ENCODE results near the gene BDH1. TPM values are rescaled to one million over a fixed set of nuclear protein-coding genes. Genes with fewer than 3 reads are reported as not detected.

Gene BDH1
- polyA plus RNA-seq, 1 experiment, result 6.1 TPM

GRCh38 chr3:197510642-197511018, 45.1 kb downstream of the BDH1 start:
- H3K9me3 ChIP-seq (ENCODE audit: control insufficient read depth, insufficient read depth, low read length), result peaks cover 6% of the 10 kb centered on the region; the same call in 1 of the 2 replicates
- POLR2A ChIA-PET, result no interaction called here
- CTCF ChIA-PET, result interaction anchor here (1.0 to 6.6 kb wide), 6 partner anchors 10 to 286 kb away, joined by 3 to 74 read pairs (median 4); no protein-coding TSS in a partner anchor
- no peak overlapping the region for H3K27ac ChIP-seq (ENCODE audit: low read depth, low read length)
- TF ChIP-seq, protein P1, sequence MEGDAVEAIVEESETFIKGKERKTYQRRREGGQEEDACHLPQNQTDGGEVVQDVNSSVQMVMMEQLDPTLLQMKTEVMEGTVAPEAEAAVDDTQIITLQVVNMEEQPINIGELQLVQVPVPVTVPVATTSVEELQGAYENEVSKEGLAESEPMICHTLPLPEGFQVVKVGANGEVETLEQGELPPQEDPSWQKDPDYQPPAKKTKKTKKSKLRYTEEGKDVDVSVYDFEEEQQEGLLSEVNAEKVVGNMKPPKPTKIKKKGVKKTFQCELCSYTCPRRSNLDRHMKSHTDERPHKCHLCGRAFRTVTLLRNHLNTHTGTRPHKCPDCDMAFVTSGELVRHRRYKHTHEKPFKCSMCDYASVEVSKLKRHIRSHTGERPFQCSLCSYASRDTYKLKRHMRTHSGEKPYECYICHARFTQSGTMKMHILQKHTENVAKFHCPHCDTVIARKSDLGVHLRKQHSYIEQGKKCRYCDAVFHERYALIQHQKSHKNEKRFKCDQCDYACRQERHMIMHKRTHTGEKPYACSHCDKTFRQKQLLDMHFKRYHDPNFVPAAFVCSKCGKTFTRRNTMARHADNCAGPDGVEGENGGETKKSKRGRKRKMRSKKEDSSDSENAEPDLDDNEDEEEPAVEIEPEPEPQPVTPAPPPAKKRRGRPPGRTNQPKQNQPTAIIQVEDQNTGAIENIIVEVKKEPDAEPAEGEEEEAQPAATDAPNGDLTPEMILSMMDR (IDR thresholded peaks at IDR 0.05; ENCODE audit: low read depth, low read length), result no peak
- no peak overlapping the region for H3K4me3 ChIP-seq (ENCODE audit: low read depth, low read length)
- no peak for DNase-seq (ENCODE audit: low read depth, low spot score)
- H3K27me3 ChIP-seq (ENCODE audit: control insufficient read depth, insufficient read depth, low read length), result peaks cover 5% of the 10 kb centered on the region

DNA sequence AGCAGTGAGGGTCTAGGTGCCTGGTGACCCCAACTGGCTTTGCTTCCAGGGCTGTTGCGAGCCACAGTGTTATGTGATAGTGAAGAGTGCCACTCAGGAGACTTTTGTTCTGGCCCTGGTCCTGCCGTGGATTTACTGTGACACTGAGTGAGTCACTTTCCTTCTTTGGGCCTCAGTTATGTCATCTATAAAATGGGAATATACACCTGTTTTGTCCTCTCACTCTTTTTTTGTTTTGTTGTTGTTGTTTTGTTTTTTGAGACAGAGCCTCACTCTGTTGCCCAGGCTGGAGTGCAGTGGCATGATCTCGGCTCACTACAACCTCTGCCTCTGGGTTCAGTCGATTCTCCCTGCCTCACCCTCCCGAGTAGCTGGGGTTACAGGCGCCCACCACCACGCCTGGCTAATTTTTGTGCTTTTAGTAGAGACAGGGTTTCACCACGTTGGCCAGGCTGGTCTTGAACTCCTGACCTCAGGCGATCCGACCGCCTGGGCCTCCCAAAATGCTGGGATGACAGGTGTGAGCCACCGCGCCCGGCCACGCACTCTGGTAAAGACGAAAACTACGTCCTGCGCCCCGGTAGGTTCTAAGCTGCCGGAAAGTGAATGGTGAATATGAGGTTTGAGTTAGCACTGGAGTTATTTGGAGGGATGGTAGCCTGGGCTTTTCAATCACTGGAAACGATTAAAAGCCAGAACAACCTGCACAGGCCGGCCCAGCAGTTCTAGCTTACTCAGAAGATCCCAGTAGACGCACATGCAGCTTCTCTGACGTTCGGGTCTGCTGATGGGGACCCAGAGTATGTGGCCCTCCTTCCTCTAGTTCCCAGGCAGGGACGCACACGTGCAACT, 46.6 kb downstream of the BDH1 start:
- peak overlapping the region; percentile 56 for H3K4me3 ChIP-seq (ENCODE audit: low read depth, low read length)
- TF ChIP-seq, protein P1 (IDR thresholded peaks at IDR 0.05; ENCODE audit: low read depth, low read length), result no peak
- ChIA-PET POLR2A (no interaction called here), CTCF (interaction anchor here (0.9 to 6.6 kb wide), 13 partner anchors 8 to 288 kb away, joined by 3 to 74 read pairs (median 4); no protein-coding TSS in a partner anchor)
- no peak for DNase-seq (ENCODE audit: low read depth, low spot score)
- H3K27ac ChIP-seq (ENCODE audit: low read depth, low read length), result no peak overlapping the region
- peaks cover 6% of the 10 kb centered on the region; the same call in 1 of the 2 replicates for H3K9me3 ChIP-seq (ENCODE audit: control insufficient read depth, insufficient read depth, low read length)
- peaks cover 7% of the 10 kb centered on the region for H3K27me3 ChIP-seq (ENCODE audit: control insufficient read depth, insufficient read depth, low read length)

DNA sequence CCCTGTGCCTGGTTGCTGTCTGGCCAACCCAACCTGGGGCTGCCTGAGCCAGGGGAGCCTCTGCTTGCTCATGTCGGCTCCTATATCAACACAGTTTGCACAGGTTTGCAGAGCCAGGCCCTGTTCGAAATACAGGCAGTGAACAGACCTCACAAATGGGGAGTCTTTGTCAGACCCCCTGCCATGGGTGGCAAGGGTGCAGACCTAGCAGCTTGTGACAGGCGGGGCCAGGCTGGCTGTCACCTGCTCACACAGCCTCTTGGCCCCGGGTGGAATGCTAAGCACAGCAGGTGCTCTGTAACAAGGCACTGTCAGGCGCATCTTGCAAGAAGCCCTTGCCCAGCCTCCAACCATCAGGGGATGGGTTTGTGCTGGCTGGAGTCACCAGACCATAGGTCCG, 47.3 kb downstream of the BDH1 start:
- peaks cover 6% of the 10 kb centered on the region; the same call in 1 of the 2 replicates for H3K9me3 ChIP-seq (ENCODE audit: control insufficient read depth, insufficient read depth, low read length)
- TF ChIP-seq, protein P1 (IDR thresholded peaks at IDR 0.05; ENCODE audit: low read depth, low read length), result no peak
- DNase-seq (ENCODE audit: low read depth, low spot score), result no peak
- no peak overlapping the region for H3K4me3 ChIP-seq (ENCODE audit: low read depth, low read length)
- POLR2A ChIA-PET, result interaction anchor here (0.5 kb wide), 1 partner anchor 211 kb away, joined by 3 read pairs; no protein-coding TSS in a partner anchor
- no peak overlapping the region for H3K27ac ChIP-seq (ENCODE audit: low read depth, low read length)
- CTCF ChIA-PET, result interaction anchor here (1.2 kb wide), 1 partner anchor 251 kb away, joined by 4 read pairs; no protein-coding TSS in a partner anchor
- H3K27me3 ChIP-seq (ENCODE audit: control insufficient read depth, insufficient read depth, low read length), result peaks cover 7% of the 10 kb centered on the region

DNA sequence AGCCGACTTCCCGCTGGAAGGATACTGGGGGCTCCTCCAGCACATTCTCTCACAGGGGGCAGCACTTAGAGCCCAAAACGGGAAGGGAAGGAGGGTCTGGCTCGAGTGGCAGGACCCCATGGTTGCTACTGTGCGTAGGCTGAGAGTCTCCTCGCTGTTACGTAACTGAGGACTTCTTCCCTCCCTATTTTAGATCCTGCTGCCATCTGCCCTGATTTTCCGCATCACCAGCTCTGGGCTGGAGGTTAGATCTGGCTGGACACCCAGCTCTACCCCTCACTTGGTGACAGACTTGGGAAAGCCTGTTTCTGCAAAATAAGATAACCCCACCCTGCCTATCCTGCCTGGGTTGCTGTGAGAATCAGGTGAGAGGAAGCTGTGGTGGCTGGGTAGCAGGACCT, 47.7 kb downstream of the BDH1 start:
- Histone ChIP-seq H3K27me3 (ENCODE audit: control insufficient read depth, insufficient read depth, low read length) (peaks cover 7% of the 10 kb centered on the region), H3K4me3 (ENCODE audit: low read depth, low read length) (no peak overlapping the region), H3K27ac (ENCODE audit: low read depth, low read length) (no peak overlapping the region), H3K9me3 (ENCODE audit: control insufficient read depth, insufficient read depth, low read length) (peaks cover 6% of the 10 kb centered on the region; the same call in 1 of the 2 replicates)
- no peak for DNase-seq (ENCODE audit: low read depth, low spot score)
- ChIA-PET POLR2A (interaction anchor here (0.5 kb wide), 1 partner anchor 210 kb away, joined by 3 read pairs; no protein-coding TSS in a partner anchor), CTCF (interaction anchor here (1.2 kb wide), 1 partner anchor 251 kb away, joined by 4 read pairs; no protein-coding TSS in a partner anchor)
- TF ChIP-seq, protein P1 (IDR thresholded peaks at IDR 0.05; ENCODE audit: low read depth, low read length), result no peak

DNA sequence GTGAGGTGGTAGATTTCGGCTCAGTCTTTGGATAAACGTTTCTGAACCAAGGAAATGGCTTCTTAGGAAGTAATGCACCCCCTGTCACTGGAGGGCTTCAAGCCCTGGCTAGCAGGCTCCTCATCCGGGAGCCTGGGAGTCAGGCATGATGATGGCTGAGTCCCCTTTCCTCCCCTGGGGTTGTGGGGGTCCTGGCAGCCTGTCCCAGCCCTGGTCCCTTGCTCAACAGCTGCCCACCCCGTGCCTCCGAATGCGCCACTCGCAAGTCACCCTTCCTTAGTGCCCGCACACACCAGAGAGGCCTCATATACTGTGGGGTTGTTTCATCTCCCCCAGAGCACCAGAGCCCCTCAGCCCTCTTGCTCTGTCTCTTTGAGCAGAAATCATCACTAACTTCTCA, 48.2 kb downstream of the BDH1 start:
- no peak for DNase-seq (ENCODE audit: low read depth, low spot score)
- TF ChIP-seq, protein P1 (IDR thresholded peaks at IDR 0.05; ENCODE audit: low read depth, low read length), result no peak
- Histone ChIP-seq H3K27ac (ENCODE audit: low read depth, low read length) (no peak overlapping the region), H3K4me3 (ENCODE audit: low read depth, low read length) (no peak overlapping the region), H3K27me3 (ENCODE audit: control insufficient read depth, insufficient read depth, low read length) (peaks cover 7% of the 10 kb centered on the region), H3K9me3 (ENCODE audit: control insufficient read depth, insufficient read depth, low read length) (peaks cover 6% of the 10 kb centered on the region; the same call in 1 of the 2 replicates)
- CTCF ChIA-PET, result interaction anchor here (1.2 kb wide), 1 partner anchor 250 kb away, joined by 4 read pairs; no protein-coding TSS in a partner anchor
- POLR2A ChIA-PET, result no interaction called here
